NCI-H2029 (cell line): Measurements from ENCODE around the gene GOLGA3.

Experiments used
- DNase-seq: peaks from one replicate; lab custom pipeline; 2025; lab: John Stamatoyannopoulos, UW

Gene GOLGA3

GRCh38 chr12:132723015-132723763 is 105.5 kb downstream of the GOLGA3 start:
- no peak for DNase-seq

GRCh38 chr12:132720606-132721345 is 107.9 kb downstream of the GOLGA3 start:
- DNase-seq, result no peak

- DNase-seq, result no peak
Measured at GRCh38 chr12:132719954-132720324, 108.7 kb downstream of the GOLGA3 start.

- no peak for DNase-seq
Measured at GRCh38 chr12:132719141-132719953, 109.3 kb downstream of the GOLGA3 start.
